ENCODE measurements around the gene SUGCT.

DNA sequence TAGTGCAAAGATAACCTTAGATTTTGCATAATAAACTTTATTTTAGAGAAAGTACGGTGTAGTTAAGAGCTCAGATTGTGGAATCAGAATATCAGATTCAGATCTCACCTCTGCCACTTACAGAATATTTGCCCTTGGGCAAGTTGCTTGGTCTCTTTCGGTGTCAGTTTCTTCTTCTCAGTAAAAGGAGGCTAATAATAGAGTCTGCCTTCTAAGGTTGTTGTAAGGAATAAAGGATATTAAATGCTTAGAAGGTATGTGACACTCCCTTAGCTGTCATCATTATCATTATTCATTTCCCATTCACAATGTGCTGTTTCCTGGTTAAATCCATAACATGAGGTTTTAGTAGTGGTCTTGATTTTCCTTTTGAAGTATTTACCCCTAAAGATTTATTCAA is 42.6 kb upstream of the SUGCT start:
- TF ChIP-seq POLR2A (IDR thresholded peaks at IDR 0.05; ENCODE audit: low read depth, low read length) (no peak), POLR2AphosphoS5 (IDR thresholded peaks at IDR 0.05; ENCODE audit: low read depth, low read length) (no peak)
